ENCODE results near the gene BCL7B. TPM values are rescaled to one million over a fixed set of nuclear protein-coding genes. Genes with fewer than 3 reads are reported as not detected.
"Not testable (repeated sequence)": the region's sequence is repeated elsewhere in the genome, so short reads cannot be mapped to it uniquely, and the experiment has no call there.

The BCL7B gene
- total RNA-seq, 1 donor from 2014 or later = 39.7 TPM

GRCh38 chr7:73526896-73527821 is 30.3 kb downstream of the BCL7B start:
- peaks cover 9% of the 10 kb centered on the region for H3K4me1 Mint-ChIP-seq (ENCODE audit: low read depth)
- peak; percentile 10 for DNase-seq (ENCODE audit: low spot score)
- no peaks in the 10 kb centered on the region for H3K27me3 Mint-ChIP-seq (ENCODE audit: low read depth)
- no peaks in the 10 kb centered on the region for H3K9me3 Mint-ChIP-seq (ENCODE audit: low read depth)
- peaks cover under 1% of the 10 kb centered on the region for H3K36me3 Mint-ChIP-seq (ENCODE audit: low read depth)
- H3K27ac Mint-ChIP-seq (ENCODE audit: unreplicated experiment) = peak overlapping the region; percentile 37
- H3K4me3 Mint-ChIP-seq (ENCODE audit: unreplicated experiment) = no peak overlapping the region
- TF ChIP-seq CTCF (IDR thresholded peaks at IDR 0.05) = no peak

GRCh38 chr7:73526158-73526494 is 31.4 kb downstream of the BCL7B start:
- not testable (repeated sequence) for H3K4me1 Mint-ChIP-seq (ENCODE audit: low read depth); H3K9me3 Mint-ChIP-seq (ENCODE audit: low read depth); H3K27me3 Mint-ChIP-seq (ENCODE audit: low read depth); H3K36me3 Mint-ChIP-seq (ENCODE audit: low read depth); H3K4me3 Mint-ChIP-seq (ENCODE audit: unreplicated experiment); H3K27ac Mint-ChIP-seq (ENCODE audit: unreplicated experiment)
- peak; percentile 2 for DNase-seq (ENCODE audit: low spot score)

- H3K9me3 Mint-ChIP-seq (ENCODE audit: low read depth) = no peaks in the 10 kb centered on the region
Measured at GRCh38 chr7:73522105-73522872, 35.2 kb downstream of the BCL7B start, which contains the start of gene BAZ1B. Gene BAZ1B (minus strand): TSS chr7:73522293. CDS start chr7:73521933, 360 bp downstream.

GRCh38 chr7:73521636-73522104 is 35.8 kb downstream of the BCL7B start:
- peak; percentile 80 for DNase-seq (ENCODE audit: low spot score)
- H3K27me3 Mint-ChIP-seq (ENCODE audit: low read depth) = no peaks in the 10 kb centered on the region
- peaks cover 5% of the 10 kb centered on the region for H3K36me3 Mint-ChIP-seq (ENCODE audit: low read depth)
- TF ChIP-seq CTCF (IDR thresholded peaks at IDR 0.05) = peak; percentile 17
- peak overlapping the region; percentile 85 for H3K4me3 Mint-ChIP-seq (ENCODE audit: unreplicated experiment)
- peaks cover 46% of the 10 kb centered on the region for H3K4me1 Mint-ChIP-seq (ENCODE audit: low read depth)
- H3K27ac Mint-ChIP-seq (ENCODE audit: unreplicated experiment) = peak overlapping the region; percentile 47
- no peaks in the 10 kb centered on the region for H3K9me3 Mint-ChIP-seq (ENCODE audit: low read depth)

More at GRCh38 chr7:73522105-73522872, 35.2 kb downstream of the BCL7B start, which contains the start of gene BAZ1B:
- H3K36me3 Mint-ChIP-seq (ENCODE audit: low read depth) = peaks cover 3% of the 10 kb centered on the region
- peaks cover 45% of the 10 kb centered on the region for H3K4me1 Mint-ChIP-seq (ENCODE audit: low read depth)
- peak; percentile 99 for DNase-seq (ENCODE audit: low spot score)
- TF ChIP-seq CTCF (IDR thresholded peaks at IDR 0.05) = peak; percentile 58
- no peaks in the 10 kb centered on the region for H3K27me3 Mint-ChIP-seq (ENCODE audit: low read depth)
- H3K4me3 Mint-ChIP-seq (ENCODE audit: unreplicated experiment) = peak within 1 kb of the TSS; percentile 86
- H3K27ac Mint-ChIP-seq (ENCODE audit: unreplicated experiment) = peak within 1 kb of the TSS; percentile 92

- no peaks in the 10 kb centered on the region for H3K9me3 Mint-ChIP-seq (ENCODE audit: low read depth)
- H3K27me3 Mint-ChIP-seq (ENCODE audit: low read depth) = no peaks in the 10 kb centered on the region
- H3K4me3 Mint-ChIP-seq (ENCODE audit: unreplicated experiment) = peak overlapping the region; percentile 86
- peak overlapping the region; percentile 92 for H3K27ac Mint-ChIP-seq (ENCODE audit: unreplicated experiment)
- TF ChIP-seq CTCF (IDR thresholded peaks at IDR 0.05) = no peak
- no peak for DNase-seq (ENCODE audit: low spot score)
- H3K4me1 Mint-ChIP-seq (ENCODE audit: low read depth) = peaks cover 47% of the 10 kb centered on the region
- peaks cover 5% of the 10 kb centered on the region for H3K36me3 Mint-ChIP-seq (ENCODE audit: low read depth)
Measured at GRCh38 chr7:73520673-73521635, 36.5 kb downstream of the BCL7B start.

Measured in chondrocyte (in vitro differentiated cells).